Lung (tissue), 12 donors: ENCODE measurements around the gene FAM168A. TPM values are rescaled to one million over a fixed set of nuclear protein-coding genes. Genes with fewer than 3 reads are reported as not detected.
A peak's percentile ranks its signal among the peaks of the same experiment; 100 is the strongest.

Experiments used
- ATAC-seq: fragments of 200-7000 bp; cut with Tn5 transposase; one replicate; pipeline ENCODE4 v1.9.1; 2020; ENCODE audit warnings: moderate number of reproducible peaks; ENCODE audit not compliant: insufficient read depth, low FRiP score
- DNase-seq, 3 donors: peaks; one replicate each; pipeline ENCODE4 v3.0.0-alpha.2; 2013 to 2017
- H3K27ac ChIP-seq, 2 donors: one replicate each; pipeline ENCODE4 v1.5.1; 2013; ENCODE audit warnings: mild to moderate bottlenecking in 2 of 2, moderate library complexity in 2 of 2, control low read depth in 1 of 2, inconsistent platforms in 1 of 2, low read depth in 1 of 2, low read length in 1 of 2
- H3K27me3 ChIP-seq, 3 donors: one replicate each; pipeline ENCODE4 v1.5.1; 2013; ENCODE audit warnings: low read length in 2 of 3; ENCODE audit not compliant: control insufficient read depth in 3 of 3, insufficient read depth in 3 of 3
- H3K36me3 ChIP-seq, 4 donors: one replicate each; pipeline ENCODE4 v1.5.1; 2013; ENCODE audit warnings: low read length in 4 of 4, mild to moderate bottlenecking in 1 of 4, moderate library complexity in 1 of 4; ENCODE audit not compliant: control insufficient read depth in 4 of 4, insufficient read depth in 4 of 4
- H3K4me1 ChIP-seq, 5 donors: one replicate each; pipeline ENCODE4 v1.5.1; 2013; ENCODE audit warnings: low read length in 5 of 5, mild to moderate bottlenecking in 2 of 5, moderate library complexity in 1 of 5; ENCODE audit not compliant: control insufficient read depth in 5 of 5, insufficient read depth in 5 of 5
- H3K4me3 ChIP-seq: one replicate; pipeline ENCODE4 v1.5.1; 2013; ENCODE audit warnings: mild to moderate bottlenecking, control low read depth, moderate library complexity
- H3K9ac ChIP-seq, 2 donors: one replicate each; pipeline ENCODE4 v1.5.1; 2013; ENCODE audit warnings: low read length in 2 of 2, control low read depth in 1 of 2; ENCODE audit not compliant: insufficient read depth in 1 of 2
- H3K9me3 ChIP-seq, 4 donors: one replicate each; pipeline ENCODE4 v1.5.1; 2013; ENCODE audit warnings: low read length in 3 of 4, mild to moderate bottlenecking in 1 of 4, moderate library complexity in 1 of 4; ENCODE audit not compliant: control insufficient read depth in 4 of 4, insufficient read depth in 3 of 4
- WGBS, 2 donors: extraction: QIAGEN DNeasy Blood & Tissue Kit; methylation state at CpG; one replicate each; pipeline ENCODE4 v1.1.7; 2013; 5-methylcytosine and 5-hydroxymethylcytosine counted together
- polyA plus RNA-seq, 2 donors: library from polyadenylated mRNA; stranded (reverse); fragments of 200-250 nt; gene quantifications; one replicate each; pipeline ENCODE4 v1.2.1, GENCODE V29; 2013
- total RNA-seq, 2 donors: library from RNA; depleted of rRNA in 1 of 2; stranded (reverse); fragments of >200 nt in 1 of 2; gene quantifications; one replicate each; pipeline ENCODE4 v1.2.1, GENCODE V29; 2014 to 2021
- TF ChIP-seq, protein P1 (sequence below): IDR thresholded peaks from 2 replicates; pipeline ENCODE4 v1.5.1; 2012; ENCODE audit warnings: mild to moderate bottlenecking; ENCODE audit errors: control extremely low read depth, extremely low read depth
- donor health status: control.
- donor health status: control.
- donor health status: Bipolar disorder and iron deficiency.
- donor health status: healthy.
- donor health status: DM: yes; HTN: yes; CAD: no.

The FAM168A gene
- total and polyA plus RNA-seq, 4 donors, result 6.7 to 25.5 (median 17.1) TPM

GRCh38 chr11:73399159-73399590 is 198.7 kb downstream of the FAM168A start:
- H3K9ac ChIP-seq, result no peak overlapping the region
- no peaks in the 10 kb centered on the region for H3K27me3 ChIP-seq
- DNase-seq, result no peak
- ATAC-seq, result no peak
- no peaks in the 10 kb centered on the region for H3K4me1 ChIP-seq
- 79 to 86% methylated on average over 6 of the region's 6 CpGs for WGBS, 2 donors
- H3K27ac ChIP-seq, result peak overlapping the region in 1 of 2 donors; percentile 62
- TF ChIP-seq, protein P1, sequence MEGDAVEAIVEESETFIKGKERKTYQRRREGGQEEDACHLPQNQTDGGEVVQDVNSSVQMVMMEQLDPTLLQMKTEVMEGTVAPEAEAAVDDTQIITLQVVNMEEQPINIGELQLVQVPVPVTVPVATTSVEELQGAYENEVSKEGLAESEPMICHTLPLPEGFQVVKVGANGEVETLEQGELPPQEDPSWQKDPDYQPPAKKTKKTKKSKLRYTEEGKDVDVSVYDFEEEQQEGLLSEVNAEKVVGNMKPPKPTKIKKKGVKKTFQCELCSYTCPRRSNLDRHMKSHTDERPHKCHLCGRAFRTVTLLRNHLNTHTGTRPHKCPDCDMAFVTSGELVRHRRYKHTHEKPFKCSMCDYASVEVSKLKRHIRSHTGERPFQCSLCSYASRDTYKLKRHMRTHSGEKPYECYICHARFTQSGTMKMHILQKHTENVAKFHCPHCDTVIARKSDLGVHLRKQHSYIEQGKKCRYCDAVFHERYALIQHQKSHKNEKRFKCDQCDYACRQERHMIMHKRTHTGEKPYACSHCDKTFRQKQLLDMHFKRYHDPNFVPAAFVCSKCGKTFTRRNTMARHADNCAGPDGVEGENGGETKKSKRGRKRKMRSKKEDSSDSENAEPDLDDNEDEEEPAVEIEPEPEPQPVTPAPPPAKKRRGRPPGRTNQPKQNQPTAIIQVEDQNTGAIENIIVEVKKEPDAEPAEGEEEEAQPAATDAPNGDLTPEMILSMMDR, result no peak
- H3K4me3 ChIP-seq, result no peak overlapping the region
- no peaks in the 10 kb centered on the region for H3K9me3 ChIP-seq
- H3K36me3 ChIP-seq, result peaks cover 0 to 8% (median 1%) of the 10 kb centered on the region in 4 donors

GRCh38 chr11:73398721-73399120 is 199.2 kb downstream of the FAM168A start:
- Histone ChIP-seq H3K4me1 (no peaks in the 10 kb centered on the region), H3K9ac (no peak overlapping the region), H3K27ac (no peak overlapping the region), H3K4me3 (no peak overlapping the region), H3K9me3 (no peaks in the 10 kb centered on the region), H3K36me3 (peaks cover 0 to 8% (median 1%) of the 10 kb centered on the region in 4 donors), H3K27me3 (no peaks in the 10 kb centered on the region)
- TF ChIP-seq, protein P1, result no peak
- WGBS, 2 donors, result 95 to 96% methylated on average over 2 of the region's 2 CpGs
- DNase-seq, result no peak
- no peak for ATAC-seq

- Histone ChIP-seq H3K27ac (no peak overlapping the region), H3K36me3 (peaks cover 0 to 8% (median 1%) of the 10 kb centered on the region in 4 donors), H3K4me1 (no peaks in the 10 kb centered on the region), H3K27me3 (no peaks in the 10 kb centered on the region), H3K9me3 (no peaks in the 10 kb centered on the region), H3K4me3 (no peak overlapping the region), H3K9ac (no peak overlapping the region)
- no peak for ATAC-seq
- 86 to 92% methylated on average over 5 of the region's 5 CpGs for WGBS, 2 donors
- TF ChIP-seq, protein P1, result no peak
- DNase-seq, result no peak
Observed at GRCh38 chr11:73398132-73398526, 199.8 kb downstream of the FAM168A start.
